SK-MEL-5 (cell line): ENCODE results near the gene IFRD2. TPM values are rescaled to one million over a fixed set of nuclear protein-coding genes. Genes with fewer than 3 reads are reported as not detected.

Source experiments
- DNase-seq: peaks from one replicate; pipeline ENCODE4 v3.0.0-alpha.2; 2016; ENCODE audit warnings: low read depth, low spot score
- in situ Hi-C: cut with HindIII; loops from 2 replicates; pipeline ENCODE4 v1.10.0; 2016; ENCODE audit warnings: low sequenced_read_pairs, high pct_unique_total_duplicates, low pct_unique_long_range_greater_than_20kb
- polyA plus RNA-seq, 2 experiments: library from polyadenylated mRNA; depleted of rRNA; stranded (reverse); fragments of >200 nt; gene quantifications; 2 replicates each; pipeline ENCODE4 v1.2.3, GENCODE V29; 2015
- total RNA-seq: library from RNA; depleted of rRNA; stranded (reverse); fragments of >200 nt; shearing (Covaris generic); gene quantifications from 2 replicates; pipeline ENCODE4 v1.2.3, GENCODE V29; 2014; rRNA removed

Gene IFRD2
- total RNA-seq, result 80.5 and 80.7 TPM in 2 replicates
- 109 and 111 TPM in 2 replicates for polyA plus RNA-seq (2015; cell fraction: cytosol; rRNA removed)
- 533 and 550 TPM in 2 replicates for polyA plus RNA-seq (2015; cell fraction: nucleus; rRNA removed)

DNA sequence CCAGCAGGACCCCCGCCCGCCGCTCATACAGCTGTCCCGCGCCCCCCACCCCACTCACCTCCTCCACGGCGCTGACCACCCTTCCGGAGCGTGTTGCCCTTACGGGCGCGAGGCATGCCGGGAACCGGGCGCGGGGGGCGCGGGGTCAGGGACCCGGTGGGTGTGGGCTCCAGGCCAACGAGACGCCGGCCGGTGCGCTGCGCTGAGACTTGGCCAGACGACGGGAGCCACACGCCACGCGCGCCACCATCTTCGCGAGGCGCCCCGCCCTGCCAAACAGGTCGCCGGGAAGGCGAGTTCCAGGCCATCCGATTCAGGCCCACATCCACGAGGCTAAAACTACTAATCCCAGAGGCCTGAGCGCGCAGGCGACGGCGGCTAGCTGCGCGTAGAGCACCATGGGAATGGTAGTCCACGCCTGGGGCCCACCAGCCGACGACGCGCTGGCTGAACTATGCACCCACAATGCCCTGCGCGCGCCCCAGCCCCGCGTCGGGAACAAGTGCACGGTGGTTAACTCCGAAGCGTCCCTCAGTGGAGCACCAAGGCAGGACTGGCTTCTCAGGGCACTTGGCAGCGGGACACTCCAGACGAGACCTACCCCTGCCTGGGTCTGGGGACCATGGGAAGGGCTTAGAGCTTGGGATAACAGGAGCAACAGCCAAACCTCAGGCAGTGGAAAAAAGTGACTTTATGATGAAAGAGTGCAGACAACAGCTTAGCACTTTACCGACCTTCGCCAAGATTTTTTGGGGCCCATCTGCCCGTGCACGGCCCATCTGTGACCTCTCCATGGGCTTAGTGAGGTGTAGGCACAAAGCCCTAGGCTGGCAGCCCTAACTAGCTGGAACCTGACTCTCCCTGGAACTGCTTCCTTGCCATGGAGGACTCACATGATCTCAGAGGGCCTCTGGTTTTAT lies at the start of gene IFRD2:
Gene IFRD2 (minus strand): TSS at position 271 of the 920 bp plus-strand sequence. CDS start 155 bp downstream, at position 116.
- peak; percentile 98 for DNase-seq
- in situ Hi-C loops, result no loop called here

DNA sequence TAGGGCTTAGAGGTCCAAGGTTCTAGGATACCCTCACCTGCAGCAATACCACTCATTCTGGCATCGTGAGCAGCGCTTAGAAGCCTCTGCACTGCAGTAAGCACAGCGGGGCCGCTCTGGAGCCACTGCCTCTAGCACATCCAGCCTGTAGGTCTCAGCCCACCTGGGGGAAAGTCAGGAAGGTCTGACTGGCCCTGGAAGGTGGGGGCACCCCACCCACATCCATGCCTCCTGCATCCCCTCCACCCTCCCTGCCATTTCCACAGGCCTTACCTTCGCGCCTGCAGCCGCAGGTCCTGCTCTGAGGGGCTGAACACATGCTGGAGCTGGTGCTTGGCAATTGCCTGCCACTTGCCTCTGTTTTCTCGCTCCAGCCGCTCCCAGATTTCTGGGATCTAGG lies 49.3 kb upstream of the IFRD2 start:
- DNase-seq, result no peak
- in situ Hi-C loops, result no loop called here

DNA sequence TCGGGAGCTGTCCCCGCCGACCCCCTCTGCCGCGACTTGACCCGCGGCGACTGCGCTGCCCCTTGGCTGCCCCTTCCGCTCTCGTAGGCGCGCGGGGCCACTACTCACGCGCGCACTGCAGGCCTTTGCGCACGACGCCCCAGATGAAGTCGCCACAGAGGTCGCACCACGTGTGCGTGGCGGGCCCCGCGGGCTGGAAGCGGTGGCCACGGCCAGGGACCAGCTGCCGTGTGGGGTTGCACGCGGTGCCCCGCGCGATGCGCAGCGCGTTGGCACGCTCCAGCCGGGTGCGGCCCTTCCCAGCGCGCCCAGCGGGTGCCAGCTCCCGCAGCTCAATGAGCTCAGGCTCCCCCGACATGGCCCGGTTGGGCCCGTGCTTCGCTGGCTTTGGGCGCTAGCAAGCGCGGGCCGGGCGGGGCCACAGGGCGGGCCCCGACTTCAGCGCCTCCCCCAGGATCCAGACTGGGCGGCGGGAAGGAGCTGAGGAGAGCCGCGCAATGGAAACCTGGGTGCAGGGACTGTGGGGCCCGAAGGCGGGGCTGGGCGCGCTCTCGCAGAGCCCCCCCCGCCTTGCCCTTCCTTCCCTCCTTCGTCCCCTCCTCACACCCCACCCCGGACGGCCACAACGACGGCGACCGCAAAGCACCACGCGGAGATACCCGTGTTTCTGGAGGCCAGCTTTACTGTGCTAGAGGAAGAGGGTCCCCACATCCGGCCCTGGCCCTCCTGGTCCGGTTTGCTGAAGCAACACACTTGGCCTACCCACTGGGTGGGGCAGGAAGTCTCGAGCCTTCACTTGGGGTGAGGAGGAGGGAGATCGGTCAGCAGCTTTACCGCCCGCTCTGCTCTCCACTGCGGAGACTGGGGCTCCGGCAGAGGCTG lies 48.5 kb upstream of the IFRD2 start, which contains the start of gene RASSF1:
Gene RASSF1 (minus strand): TSS at position 389 of the 882 bp plus-strand sequence. CDS start 31 bp downstream, at position 358.
- DNase-seq, result no peak
- in situ Hi-C loops, result no loop called here

DNA sequence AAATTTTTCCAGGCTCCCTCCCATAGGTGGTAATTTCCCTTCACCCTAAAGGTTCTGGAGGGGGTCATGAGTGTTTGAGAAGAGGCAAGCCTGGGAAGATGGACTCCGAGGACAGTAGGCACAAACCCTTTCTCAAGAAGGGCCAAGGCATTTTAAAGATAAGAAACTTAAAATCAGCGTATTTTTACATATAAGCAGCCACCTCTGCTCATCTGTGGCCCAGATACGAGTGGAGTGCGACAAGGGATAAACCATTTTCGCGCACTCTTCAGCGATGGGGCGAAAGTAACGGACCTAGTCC lies 47.9 kb upstream of the IFRD2 start:
- in situ Hi-C loops, result no loop called here
- DNase-seq, result no peak

GRCh38 chr3:50339485-50340146 lies 47.4 kb upstream of the IFRD2 start:
- in situ Hi-C loops, result no loop called here
- DNase-seq, result no peak

GRCh38 chr3:50338965-50339364 lies 46.7 kb upstream of the IFRD2 start:
- DNase-seq, result no peak
- in situ Hi-C loops, result no loop called here

DNA sequence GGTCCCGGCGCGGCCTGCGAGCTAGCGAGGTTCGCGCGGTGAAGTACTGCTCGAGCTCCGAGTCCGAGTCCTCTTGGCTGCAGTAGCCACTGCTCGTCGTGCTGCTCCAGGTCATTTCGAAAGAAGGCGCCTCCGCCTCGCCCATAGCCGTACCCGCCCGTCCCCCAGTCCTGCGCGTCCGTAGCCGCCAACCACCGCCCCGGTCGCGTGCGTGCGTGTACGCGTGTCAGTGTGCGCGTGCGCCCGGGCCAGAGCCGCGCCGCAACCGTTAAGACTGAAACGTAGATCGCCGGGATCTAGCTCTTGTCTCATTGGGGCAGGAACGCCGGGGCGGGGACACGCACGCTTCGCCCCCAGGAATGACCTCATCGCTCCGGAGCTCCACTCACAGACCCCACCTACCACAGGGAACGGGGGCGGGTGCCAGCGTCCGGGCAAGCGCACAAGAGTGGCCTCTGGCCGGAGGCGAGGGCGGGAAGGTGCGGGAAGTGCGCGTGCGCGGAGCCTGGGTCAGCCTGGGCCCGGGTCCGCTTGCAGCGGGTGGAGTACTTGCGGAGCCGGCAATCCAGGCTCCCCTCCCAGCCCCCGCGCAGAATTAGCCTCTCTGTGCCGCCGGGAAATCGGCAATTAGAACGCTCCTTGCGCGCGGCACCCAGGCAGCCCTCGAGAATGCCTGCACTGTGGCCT lies 45.1 kb upstream of the IFRD2 start:
- peak; percentile 99 for DNase-seq
- in situ Hi-C loops, result no loop called here

- no peak for DNase-seq
- in situ Hi-C loops, result no loop called here
These were observed 44.4 kb upstream of the IFRD2 start for GRCh38 chr3:50336452-50337174.

- in situ Hi-C loops, result no loop called here
- no peak for DNase-seq
These were observed 42.3 kb upstream of the IFRD2 start for GRCh38 chr3:50334339-50335075.

- peak; percentile 58 for DNase-seq
- in situ Hi-C loops, result no loop called here
These were observed 41.6 kb upstream of the IFRD2 start for GRCh38 chr3:50333744-50334328.

- in situ Hi-C loops, result no loop called here
- DNase-seq, result no peak
These were observed 39.2 kb upstream of the IFRD2 start for GRCh38 chr3:50331364-50331907.

- DNase-seq, result no peak
- in situ Hi-C loops, result no loop called here
These were observed 38.1 kb upstream of the IFRD2 start for GRCh38 chr3:50330330-50330729.

- peak; percentile 97 for DNase-seq
- in situ Hi-C loops, result no loop called here
These were observed 35.9 kb upstream of the IFRD2 start, which contains the start of gene TUSC2 for GRCh38 chr3:50327943-50328691. Gene TUSC2 (minus strand): TSS chr3:50328223. CDS start chr3:50328099, 124 bp downstream.

GRCh38 chr3:50327129-50327528 lies 34.9 kb upstream of the IFRD2 start:
- DNase-seq, result no peak
- in situ Hi-C loops, result no loop called here

- no peak for DNase-seq
- in situ Hi-C loops, result no loop called here
These were observed 33.9 kb upstream of the IFRD2 start for GRCh38 chr3:50326182-50326541.
